ENCODE data around the gene KCNK4. TPM values are rescaled to one million over a fixed set of nuclear protein-coding genes. Genes with fewer than 3 reads are reported as not detected.

KCNK4 gene
- total and polyA plus RNA-seq, 8 donors, result 0.11 to 0.14 TPM; not detected in 6

GRCh38 chr11:64250415-64251015 is 40.6 kb upstream of the KCNK4 start:
- ATAC-seq (no peak), DNase-seq (peak in 1 of 4 donors; percentile 65)
- Histone ChIP-seq H3K27me3 (no peaks in the 10 kb centered on the region), H3K4me3 (peak overlapping the region; percentile 27 to 87), H3K36me3 (peaks cover 0 to 14% of the 10 kb centered on the region in 2 donors), H3K27ac (no peak overlapping the region), H3K4me1 (peaks cover 9 to 55% of the 10 kb centered on the region in 2 donors), H3K9me3 (no peaks in the 10 kb centered on the region)
- TF ChIP-seq CTCF (IDR thresholded peaks at IDR 0.05), result no peak
- intact Hi-C loops (cut with DNase I), result no loop called here

GRCh38 chr11:64251016-64251752 is 39.9 kb upstream of the KCNK4 start, which contains the start of gene PLCB3:
Gene PLCB3 (plus strand): TSS chr11:64251530. CDS start chr11:64251650, 120 bp downstream.
- TF ChIP-seq CTCF (IDR thresholded peaks at IDR 0.05), result peak; percentile 79 to 89
- Histone ChIP-seq H3K27me3 (no peaks in the 10 kb centered on the region), H3K36me3 (peaks cover 0 to 20% of the 10 kb centered on the region in 2 donors), H3K4me1 (peaks cover 9 to 49% of the 10 kb centered on the region in 2 donors), H3K9me3 (no peaks in the 10 kb centered on the region), H3K4me3 (peak within 1 kb of the TSS; percentile 82 to 87), H3K27ac (peak within 1 kb of the TSS; percentile 56 to 73)
- intact Hi-C loops (cut with DNase I), result no loop called here
- DNase-seq (peak in 3 of 4 donors; percentile 54 to 93 (median 59)), ATAC-seq (peak; percentile 71)

GRCh38 chr11:64251753-64252002 is 39.4 kb upstream of the KCNK4 start:
- intact Hi-C loops (cut with DNase I), result no loop called here
- Histone ChIP-seq H3K27ac (peak overlapping the region; percentile 56 to 73), H3K4me3 (peak overlapping the region; percentile 82 to 87), H3K36me3 (peaks cover 0 to 25% of the 10 kb centered on the region in 2 donors), H3K27me3 (no peaks in the 10 kb centered on the region), H3K4me1 (peaks cover 9 to 47% of the 10 kb centered on the region in 2 donors), H3K9me3 (no peaks in the 10 kb centered on the region)
- ATAC-seq (no peak), DNase-seq (no peak)
- no peak for TF ChIP-seq CTCF (IDR thresholded peaks at IDR 0.05)

- TF ChIP-seq CTCF (IDR thresholded peaks at IDR 0.05), result peak; percentile 12 to 29
- Histone ChIP-seq H3K4me3 (peak overlapping the region; percentile 82 to 87), H3K4me1 (peaks cover 9 to 43% of the 10 kb centered on the region in 2 donors), H3K27ac (peak overlapping the region; percentile 56 to 73), H3K9me3 (no peaks in the 10 kb centered on the region), H3K27me3 (no peaks in the 10 kb centered on the region), H3K36me3 (peaks cover 0 to 31% of the 10 kb centered on the region in 2 donors)
- intact Hi-C loops (cut with DNase I), result no loop called here
- DNase-seq (peak in 3 of 4 donors; percentile 25 to 89 (median 79)), ATAC-seq (peak; percentile 70)
These were observed 38.9 kb upstream of the KCNK4 start for GRCh38 chr11:64252003-64252872.
